Prostate gland (tissue), 2 donors: ENCODE measurements around the gene POLR2F.

Experiments
- POLR2A ChIP-seq: fragments of 450-650 bp; IDR thresholded peaks from one replicate; pipeline ENCODE4 v1.6.1; 2016; ENCODE audit warnings: antibody characterized with exemption, mild to moderate bottlenecking
- TF ChIP-seq, protein P1 (sequence below), 4 experiments: fragments of 200-600 bp in 2 of 4; fragments of 450-650 bp in 2 of 4; sonication (generic) in 2 of 4; IDR thresholded peaks; 1 replicate in 3 of 4; 2 replicates in 1 of 4; pipeline ENCODE4 v1.5.1; 2016 to 2019; ENCODE audit warnings: antibody characterized with exemption in 4 of 4, mild to moderate bottlenecking in 2 of 4, moderate library complexity in 2 of 4

DNA sequence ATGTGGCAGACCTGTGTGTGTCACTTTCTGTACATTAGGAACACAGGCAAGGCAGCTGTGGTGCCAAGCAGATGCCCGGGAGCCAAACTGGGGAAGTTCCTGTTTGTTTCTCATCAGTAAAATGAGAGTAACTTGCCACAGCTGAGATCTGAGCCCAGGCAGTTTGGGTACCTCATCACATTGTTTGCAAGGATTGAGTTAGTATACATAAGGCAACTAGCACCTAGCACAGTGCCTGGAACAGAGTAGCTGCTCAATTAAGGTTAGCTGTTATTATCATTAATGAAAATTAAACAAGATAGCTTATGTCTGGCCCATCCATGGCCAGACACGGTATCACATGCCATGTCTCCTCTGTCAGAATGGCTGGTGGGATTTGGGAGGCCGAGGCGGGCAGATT is 23.0 kb downstream of the POLR2F start:
- TF ChIP-seq, protein P1, sequence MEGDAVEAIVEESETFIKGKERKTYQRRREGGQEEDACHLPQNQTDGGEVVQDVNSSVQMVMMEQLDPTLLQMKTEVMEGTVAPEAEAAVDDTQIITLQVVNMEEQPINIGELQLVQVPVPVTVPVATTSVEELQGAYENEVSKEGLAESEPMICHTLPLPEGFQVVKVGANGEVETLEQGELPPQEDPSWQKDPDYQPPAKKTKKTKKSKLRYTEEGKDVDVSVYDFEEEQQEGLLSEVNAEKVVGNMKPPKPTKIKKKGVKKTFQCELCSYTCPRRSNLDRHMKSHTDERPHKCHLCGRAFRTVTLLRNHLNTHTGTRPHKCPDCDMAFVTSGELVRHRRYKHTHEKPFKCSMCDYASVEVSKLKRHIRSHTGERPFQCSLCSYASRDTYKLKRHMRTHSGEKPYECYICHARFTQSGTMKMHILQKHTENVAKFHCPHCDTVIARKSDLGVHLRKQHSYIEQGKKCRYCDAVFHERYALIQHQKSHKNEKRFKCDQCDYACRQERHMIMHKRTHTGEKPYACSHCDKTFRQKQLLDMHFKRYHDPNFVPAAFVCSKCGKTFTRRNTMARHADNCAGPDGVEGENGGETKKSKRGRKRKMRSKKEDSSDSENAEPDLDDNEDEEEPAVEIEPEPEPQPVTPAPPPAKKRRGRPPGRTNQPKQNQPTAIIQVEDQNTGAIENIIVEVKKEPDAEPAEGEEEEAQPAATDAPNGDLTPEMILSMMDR (IDR thresholded peaks at IDR 0.05), result no peak
- no peak for TF ChIP-seq POLR2A
